ENCODE data around the gene ZNF79. TPM values are rescaled to one million over a fixed set of nuclear protein-coding genes. Genes with fewer than 3 reads are reported as not detected.

Gene ZNF79
- total RNA-seq, 4 donors from 2014 or later: 4.8 to 10.7 (median 8.1) TPM

DNA sequence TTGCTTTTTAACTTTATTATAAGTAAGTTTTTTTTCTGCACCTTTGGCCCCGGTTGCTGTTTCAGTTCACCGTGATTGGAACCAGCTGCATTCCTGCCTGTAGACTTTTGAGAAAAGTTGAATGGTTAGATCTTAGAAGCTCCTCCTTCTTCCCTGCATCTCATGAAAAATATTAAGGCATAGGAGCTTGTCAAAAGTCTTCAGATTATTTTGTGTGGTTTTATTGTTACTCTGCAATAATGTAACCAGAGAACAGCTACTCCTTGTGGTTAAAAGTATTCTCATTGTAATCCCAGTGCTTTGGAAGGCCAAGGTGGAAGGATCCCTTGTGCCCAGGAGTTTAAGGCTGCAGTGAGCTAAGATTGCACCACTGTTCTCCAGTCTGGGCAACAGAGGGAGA lies 30.5 kb upstream of the ZNF79 start:
- H3K36me3 ChIP-seq: peaks cover 6% of the 10 kb centered on the region
- H3K27me3 ChIP-seq: no peaks in the 10 kb centered on the region
- TF ChIP-seq EP300 (IDR thresholded peaks at IDR 0.05) (no peak), POLR2A (IDR thresholded peaks at IDR 0.05) (no peak), POLR2AphosphoS5 (IDR thresholded peaks at IDR 0.05) (no peak)
- TF ChIP-seq, protein P1, sequence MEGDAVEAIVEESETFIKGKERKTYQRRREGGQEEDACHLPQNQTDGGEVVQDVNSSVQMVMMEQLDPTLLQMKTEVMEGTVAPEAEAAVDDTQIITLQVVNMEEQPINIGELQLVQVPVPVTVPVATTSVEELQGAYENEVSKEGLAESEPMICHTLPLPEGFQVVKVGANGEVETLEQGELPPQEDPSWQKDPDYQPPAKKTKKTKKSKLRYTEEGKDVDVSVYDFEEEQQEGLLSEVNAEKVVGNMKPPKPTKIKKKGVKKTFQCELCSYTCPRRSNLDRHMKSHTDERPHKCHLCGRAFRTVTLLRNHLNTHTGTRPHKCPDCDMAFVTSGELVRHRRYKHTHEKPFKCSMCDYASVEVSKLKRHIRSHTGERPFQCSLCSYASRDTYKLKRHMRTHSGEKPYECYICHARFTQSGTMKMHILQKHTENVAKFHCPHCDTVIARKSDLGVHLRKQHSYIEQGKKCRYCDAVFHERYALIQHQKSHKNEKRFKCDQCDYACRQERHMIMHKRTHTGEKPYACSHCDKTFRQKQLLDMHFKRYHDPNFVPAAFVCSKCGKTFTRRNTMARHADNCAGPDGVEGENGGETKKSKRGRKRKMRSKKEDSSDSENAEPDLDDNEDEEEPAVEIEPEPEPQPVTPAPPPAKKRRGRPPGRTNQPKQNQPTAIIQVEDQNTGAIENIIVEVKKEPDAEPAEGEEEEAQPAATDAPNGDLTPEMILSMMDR (IDR thresholded peaks at IDR 0.05): no peak
- H3K9me3 ChIP-seq: no peaks in the 10 kb centered on the region
- H3K27ac ChIP-seq: no peak overlapping the region
- H3K4me3 ChIP-seq: no peak overlapping the region
- H3K4me1 ChIP-seq: peaks cover 23% of the 10 kb centered on the region
- WGBS: 52% methylated on average over 2 of the region's 2 CpGs
- DNase-seq (ENCODE audit: low spot score in 2 of 2): no peak

DNA sequence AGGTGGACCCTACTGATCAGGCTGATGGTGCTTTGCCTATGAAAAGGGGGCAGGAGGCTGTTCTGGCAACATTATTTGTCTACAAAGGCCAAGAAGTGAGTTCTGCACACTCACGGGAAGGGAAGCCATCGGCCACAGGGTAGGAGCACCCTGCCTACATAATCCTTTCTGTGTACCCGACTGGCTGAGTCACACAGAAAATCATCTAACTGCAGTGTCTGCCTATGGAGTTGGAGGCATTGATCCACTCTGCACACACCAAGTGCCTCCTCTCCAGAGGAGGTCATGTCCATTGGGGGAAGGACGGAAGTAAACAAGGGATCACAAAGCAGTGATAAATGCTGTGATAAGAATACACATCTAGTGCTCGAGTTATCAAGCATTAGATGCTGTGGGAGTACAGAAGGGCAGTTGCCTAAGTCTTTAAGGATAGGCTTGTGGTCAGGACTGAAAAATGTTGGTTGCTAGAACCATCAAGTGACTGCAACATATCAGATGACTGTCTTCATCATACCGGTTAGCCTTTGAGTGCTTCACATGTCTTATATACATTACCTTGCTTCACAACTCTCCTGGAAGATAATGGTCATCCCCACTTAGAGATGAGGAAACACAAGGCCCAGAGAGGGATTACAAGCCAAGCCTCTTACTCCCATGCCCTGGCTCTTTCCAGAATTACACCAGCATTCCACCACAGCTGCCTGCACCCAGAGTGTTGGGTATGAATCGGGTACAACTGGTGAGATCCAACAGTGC lies 28.5 kb upstream of the ZNF79 start:
- Histone ChIP-seq H3K4me1 (peaks cover 23% of the 10 kb centered on the region), H3K9me3 (no peaks in the 10 kb centered on the region), H3K36me3 (peaks cover 7% of the 10 kb centered on the region), H3K4me3 (peak overlapping the region; percentile 86), H3K27me3 (no peaks in the 10 kb centered on the region), H3K27ac (no peak overlapping the region)
- peak in 1 of 2 donors; percentile 40 for DNase-seq (ENCODE audit: low spot score in 2 of 2)
- 80% methylated on average over 7 of the region's 7 CpGs for WGBS
- TF ChIP-seq POLR2A (IDR thresholded peaks at IDR 0.05): no peak
- TF ChIP-seq, protein P1 (IDR thresholded peaks at IDR 0.05): no peak
- no peak for TF ChIP-seq POLR2AphosphoS5 (IDR thresholded peaks at IDR 0.05)
- no peak for TF ChIP-seq EP300 (IDR thresholded peaks at IDR 0.05)

DNA sequence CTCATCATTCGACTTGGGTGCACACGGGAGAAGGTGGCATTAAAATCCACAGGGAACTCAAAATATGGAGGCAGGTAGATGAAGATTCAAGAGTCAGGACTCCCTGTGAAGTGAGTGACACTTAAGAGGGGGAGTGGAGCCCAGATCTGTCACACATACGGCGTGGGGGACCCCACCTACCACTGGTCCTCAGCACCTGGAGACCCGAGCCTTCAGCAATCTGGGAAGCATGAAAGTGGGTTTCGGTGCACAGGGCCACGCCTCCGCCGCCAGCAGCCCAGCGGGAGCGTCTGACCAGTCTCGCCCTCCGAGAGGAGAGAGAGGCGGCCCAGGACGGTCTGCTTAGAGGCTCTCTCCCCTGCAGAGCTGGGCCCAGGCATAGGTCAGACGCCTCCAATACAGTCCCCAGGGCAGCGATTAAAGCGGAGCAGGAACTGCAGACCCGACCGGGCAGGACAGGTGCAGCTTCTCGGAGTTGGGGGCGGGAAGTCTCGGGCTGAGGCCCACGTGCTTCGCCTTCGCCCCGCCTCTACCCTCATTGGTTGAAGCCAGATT lies 27.9 kb upstream of the ZNF79 start:
- TF ChIP-seq POLR2AphosphoS5 (IDR thresholded peaks at IDR 0.05): peak in 1 of 3 donors; percentile 7
- TF ChIP-seq, protein P1 (IDR thresholded peaks at IDR 0.05): no peak
- H3K36me3 ChIP-seq: peaks cover 5% of the 10 kb centered on the region
- DNase-seq (ENCODE audit: low spot score in 2 of 2): no peak
- H3K27ac ChIP-seq: peak overlapping the region; percentile 16
- H3K4me3 ChIP-seq: peak overlapping the region; percentile 86
- 8% methylated on average over 9 of the region's 27 CpGs for WGBS
- H3K4me1 ChIP-seq: peaks cover 23% of the 10 kb centered on the region
- H3K27me3 ChIP-seq: no peaks in the 10 kb centered on the region
- H3K9me3 ChIP-seq: no peaks in the 10 kb centered on the region

DNA sequence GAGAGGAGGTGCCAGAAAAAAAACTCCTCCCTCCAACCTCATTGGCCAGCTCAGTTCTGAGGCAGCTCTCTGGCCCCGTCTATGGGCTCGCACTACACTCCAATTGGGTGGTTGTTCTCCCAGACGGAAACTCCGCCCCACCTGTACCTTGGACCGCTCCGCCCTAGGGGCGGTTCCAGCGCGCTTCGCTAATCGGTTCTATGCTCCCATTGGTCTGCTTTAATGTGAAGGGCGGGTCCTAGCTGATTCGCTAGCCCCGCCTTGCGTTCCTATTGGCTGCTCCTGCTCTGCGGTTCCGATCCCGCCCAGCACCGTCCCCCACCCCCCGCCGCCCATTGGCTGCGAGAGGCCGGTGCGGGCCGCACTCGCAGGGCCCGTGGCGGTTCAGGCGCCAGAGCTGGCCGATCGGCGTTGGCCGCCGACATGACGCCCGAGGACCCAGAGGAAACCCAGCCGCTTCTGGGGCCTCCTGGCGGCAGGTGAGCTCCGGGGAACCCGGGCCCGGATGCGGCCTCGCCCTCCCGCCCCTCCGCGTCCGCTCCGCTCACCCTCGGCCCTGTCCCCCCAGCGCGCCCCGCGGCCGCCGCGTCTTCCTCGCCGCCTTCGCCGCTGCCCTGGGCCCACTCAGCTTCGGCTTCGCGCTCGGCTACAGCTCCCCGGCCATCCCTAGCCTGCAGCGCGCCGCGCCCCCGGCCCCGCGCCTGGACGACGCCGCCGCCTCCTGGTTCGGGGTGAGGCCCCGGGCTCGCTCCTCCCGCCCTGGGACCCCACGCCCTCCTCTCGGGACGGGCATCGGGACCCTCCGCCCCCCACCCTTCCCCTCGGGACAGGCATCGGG lies 27.2 kb upstream of the ZNF79 start, which contains the start of gene SLC2A8:
SLC2A8 (plus strand) TSS at position 362 of the 838 bp plus-strand sequence; CDS start at position 424, 62 bp downstream.
- Histone ChIP-seq H3K9me3 (no peaks in the 10 kb centered on the region), H3K4me3 (peak within 1 kb of the TSS; percentile 86), H3K27ac (peak within 1 kb of the TSS; percentile 85), H3K27me3 (no peaks in the 10 kb centered on the region), H3K4me1 (peaks cover 23% of the 10 kb centered on the region), H3K36me3 (peaks cover 8% of the 10 kb centered on the region)
- peak in 2 of 3 donors; percentile 23 to 42 for TF ChIP-seq POLR2AphosphoS5 (IDR thresholded peaks at IDR 0.05)
- TF ChIP-seq EP300 (IDR thresholded peaks at IDR 0.05): no peak
- TF ChIP-seq, protein P1 (IDR thresholded peaks at IDR 0.05): peak in 1 of 2 donors; percentile 12
- TF ChIP-seq POLR2A (IDR thresholded peaks at IDR 0.05): peak; percentile 20 to 22
- peak; percentile 99 for DNase-seq (ENCODE audit: low spot score in 2 of 2)
- under 1% methylated on average over 22 of the region's 87 CpGs for WGBS

All from suprapubic skin (tissue), 4 donors.